Stimulated activated CD4-positive, alpha-beta T cell treated with anti-CD3 and anti-CD28 coated beads, TNF-alpha, amount 100 ng/mL, for 4 hours (primary cell): ENCODE results near the gene LARGE1.
"Not testable (repeated sequence)": the region's sequence is repeated elsewhere in the genome, so short reads cannot be mapped to it uniquely, and the experiment has no call there.

Experiments
- DNase-seq, 3 experiments: peaks; one replicate each; pipeline ENCODE4 v3.0.0-alpha.2; 2020; ENCODE audit warnings: low read depth in 3 of 3

LARGE1 gene

GRCh38 chr22:33372875-33373274, 547.4 kb downstream of the LARGE1 start:
- DNase-seq = no peak

GRCh38 chr22:33363256-33363655, 557.0 kb downstream of the LARGE1 start:
- DNase-seq = not testable (repeated sequence)

- DNase-seq = no peak
Observed at GRCh38 chr22:33362702-33363101, 557.6 kb downstream of the LARGE1 start.

- no peak for DNase-seq
Observed at GRCh38 chr22:33361581-33361980, 558.7 kb downstream of the LARGE1 start.

GRCh38 chr22:33357981-33358399, 562.3 kb downstream of the LARGE1 start:
- DNase-seq = no peak

- DNase-seq = no peak
Observed at GRCh38 chr22:33354928-33355327, 565.3 kb downstream of the LARGE1 start.

- DNase-seq = no peak
Observed at GRCh38 chr22:33353502-33353901, 566.8 kb downstream of the LARGE1 start.

GRCh38 chr22:33352768-33353167, 567.5 kb downstream of the LARGE1 start:
- DNase-seq = no peak

GRCh38 chr22:33350961-33351360, 569.3 kb downstream of the LARGE1 start:
- DNase-seq = no peak

- no peak for DNase-seq
Observed at GRCh38 chr22:33350491-33350890, 569.8 kb downstream of the LARGE1 start.

GRCh38 chr22:33347002-33347401, 573.3 kb downstream of the LARGE1 start:
- no peak for DNase-seq

GRCh38 chr22:33341611-33342010, 578.7 kb downstream of the LARGE1 start:
- DNase-seq = no peak

- DNase-seq = no peak
Observed at GRCh38 chr22:33337524-33337923, 582.8 kb downstream of the LARGE1 start.

- DNase-seq = no peak
Observed at GRCh38 chr22:33335611-33336279, 584.5 kb downstream of the LARGE1 start.

GRCh38 chr22:33332538-33332937, 587.7 kb downstream of the LARGE1 start:
- DNase-seq = no peak

GRCh38 chr22:33331017-33331416, 589.3 kb downstream of the LARGE1 start:
- no peak for DNase-seq

GRCh38 chr22:33330534-33330933, 589.7 kb downstream of the LARGE1 start:
- no peak for DNase-seq

GRCh38 chr22:33329398-33329797, 590.9 kb downstream of the LARGE1 start:
- DNase-seq = no peak

- DNase-seq = no peak
Observed at GRCh38 chr22:33328789-33329296, 591.4 kb downstream of the LARGE1 start.

GRCh38 chr22:33327348-33327860, 592.9 kb downstream of the LARGE1 start:
- DNase-seq = no peak

- DNase-seq = no peak
Observed at GRCh38 chr22:33326540-33327295, 593.6 kb downstream of the LARGE1 start.

GRCh38 chr22:33325232-33326004, 594.9 kb downstream of the LARGE1 start:
- DNase-seq = no peak
